Erythroblast (primary cell): ENCODE measurements around the gene GPRIN3.

Experiments
- GATA1 ChIP-seq: IDR thresholded peaks from 2 replicates; pipeline ENCODE4 v1.6.1; 2011; ENCODE audit warnings: low read depth, mild to moderate bottlenecking, control low read depth, low read length, moderate library complexity
- POLR2A ChIP-seq: IDR thresholded peaks from 2 replicates; pipeline ENCODE4 v1.6.1; 2011; ENCODE audit warnings: mild to moderate bottlenecking, low read length

- no peak for TF ChIP-seq POLR2A
- TF ChIP-seq GATA1: no peak
Observed at GRCh38 chr4:89290727-89291516, 16.7 kb downstream of the GPRIN3 start.
